HEK293 (cell line): ENCODE results near the gene GTF2A1.

ENCODE experiments used
- CTCF ChIA-PET: fragments of 350-600 bp; formaldehyde crosslinking; extraction: SDS; loops from one replicate; lab custom pipeline; 2021; ENCODE audit warnings: antibody characterized with exemption; lab: Yijun Ruan, JAX
- POLR2A ChIA-PET: fragments of 300-600 bp; formaldehyde crosslinking; extraction: SDS; loops from one replicate; lab custom pipeline; 2020; ENCODE audit warnings: antibody characterized with exemption, inconsistent platforms; lab: Yijun Ruan, JAX
- H3K27ac ChIP-seq: fragments of 200-500 bp; sonication (Bioruptor generic); 2 replicates; pipeline ENCODE4 v1.5.1; 2014; ENCODE audit warnings: low read depth, low read length, control low read depth, inconsistent platforms; ENCODE audit errors: extremely low read depth
- H3K36me3 ChIP-seq, 2 experiments: fragments of 200-500 bp in 1 of 2; sonication (Bioruptor generic) in 1 of 2; 1 replicate in 1 of 2; 2 replicates in 1 of 2; pipeline ENCODE4 v1.5.1; 2014 to 2017; ENCODE audit warnings: inconsistent platforms in 2 of 2, low read length in 2 of 2; ENCODE audit not compliant: control insufficient read depth in 2 of 2, insufficient read depth in 1 of 2
- H3K4me1 ChIP-seq: fragments of 200-500 bp; sonication (Bioruptor generic); 2 replicates; pipeline ENCODE4 v1.5.1; 2014; ENCODE audit warnings: mild to moderate bottlenecking, low read length, inconsistent platforms; ENCODE audit not compliant: control insufficient read depth, insufficient read depth
- H3K4me3 ChIP-seq: 2 replicates; pipeline ENCODE4 v1.5.1; 2011; ENCODE audit warnings: low read depth, mild to moderate bottlenecking, control low read depth, low read length, moderate library complexity
- H3K9me3 ChIP-seq: fragments of 200-500 bp; sonication (Bioruptor generic); 2 replicates; pipeline ENCODE4 v1.5.1; 2014; ENCODE audit warnings: low read depth, low read length, inconsistent platforms; ENCODE audit not compliant: control insufficient read depth, insufficient read depth
- GLIS1 ChIP-seq: fragments of 450-650 bp; formaldehyde crosslinking; IDR thresholded peaks from 2 replicates; pipeline ENCODE4 v1.5.1; 2016; ENCODE audit warnings: missing biosample characterization, missing genetic modification characterization
- GLIS2 ChIP-seq: fragments of 450-650 bp; formaldehyde crosslinking; IDR thresholded peaks from 2 replicates; pipeline ENCODE4 v1.5.1; 2016; ENCODE audit warnings: missing biosample characterization, missing genetic modification characterization
- HOXC10 ChIP-seq: sonication (generic); formaldehyde crosslinking; IDR thresholded peaks from 2 replicates; pipeline ENCODE4 v1.8.1; 2023; ENCODE audit warnings: mild to moderate bottlenecking, missing genetic modification reagents
- IKZF3 ChIP-seq: fragments of 450-650 bp; IDR thresholded peaks from 2 replicates; pipeline ENCODE4 v1.5.0; 2018; ENCODE audit warnings: missing biosample characterization, mild to moderate bottlenecking, missing genetic modification characterization, moderate library complexity
- MYNN ChIP-seq: fragments of 450-650 bp; formaldehyde crosslinking; IDR thresholded peaks from 2 replicates; pipeline ENCODE4 v1.5.1; 2016; ENCODE audit warnings: missing biosample characterization, missing genetic modification characterization, borderline replicate concordance
- SP3 ChIP-seq: fragments of 450-650 bp; formaldehyde crosslinking; IDR thresholded peaks from 2 replicates; pipeline ENCODE4 v1.5.1; 2016; ENCODE audit warnings: missing biosample characterization, missing genetic modification characterization
- ZBTB1 ChIP-seq: fragments of 450-650 bp; formaldehyde crosslinking; IDR thresholded peaks from 2 replicates; pipeline ENCODE4 v1.5.1; 2016; ENCODE audit warnings: missing biosample characterization, missing genetic modification characterization
- ZBTB8A ChIP-seq: fragments of 450-650 bp; formaldehyde crosslinking; IDR thresholded peaks from 2 replicates; pipeline ENCODE4 v1.5.1; 2016; ENCODE audit warnings: missing biosample characterization, missing genetic modification characterization
- ZFP69B ChIP-seq: fragments of 450-650 bp; formaldehyde crosslinking; IDR thresholded peaks from 2 replicates; pipeline ENCODE4 v1.5.1; 2016; ENCODE audit warnings: missing biosample characterization, missing genetic modification characterization
- ZNF114 ChIP-seq: fragments of 450-650 bp; formaldehyde crosslinking; IDR thresholded peaks from 2 replicates; pipeline ENCODE4 v1.5.0; 2017; ENCODE audit warnings: missing biosample characterization, missing genetic modification characterization
- ZNF292 ChIP-seq: fragments of 450-650 bp; formaldehyde crosslinking; IDR thresholded peaks from 2 replicates; pipeline ENCODE4 v1.5.1; 2016; ENCODE audit warnings: low read depth, missing biosample characterization, missing genetic modification characterization, borderline replicate concordance
- ZNF350 ChIP-seq: fragments of 450-650 bp; formaldehyde crosslinking; IDR thresholded peaks from 2 replicates; pipeline ENCODE4 v1.5.0; 2017; ENCODE audit warnings: missing biosample characterization, mild to moderate bottlenecking, missing genetic modification characterization
- ZNF37A ChIP-seq: fragments of 450-650 bp; IDR thresholded peaks from 2 replicates; pipeline ENCODE4 v1.5.1; 2018; ENCODE audit warnings: missing biosample characterization, missing genetic modification characterization
- ZNF501 ChIP-seq: fragments of 450-650 bp; formaldehyde crosslinking; IDR thresholded peaks from 2 replicates; pipeline ENCODE4 v1.5.1; 2016; ENCODE audit warnings: missing biosample characterization, missing genetic modification characterization
- ZNF510 ChIP-seq: fragments of 450-650 bp; formaldehyde crosslinking; IDR thresholded peaks from 2 replicates; pipeline ENCODE4 v1.5.1; 2018; ENCODE audit warnings: mild to moderate bottlenecking, missing genetic modification characterization, missing biosample characterization; ENCODE audit not compliant: insufficient replicate concordance
- ZNF585B ChIP-seq: fragments of 450-650 bp; formaldehyde crosslinking; IDR thresholded peaks from 2 replicates; pipeline ENCODE4 v1.5.1; 2016; ENCODE audit warnings: missing biosample characterization, missing genetic modification characterization
- ZNF596 ChIP-seq: fragments of 450-650 bp; IDR thresholded peaks from 2 replicates; pipeline ENCODE4 v1.5.0; 2018; ENCODE audit warnings: missing biosample characterization, mild to moderate bottlenecking, missing genetic modification characterization, moderate library complexity
- ZNF629 ChIP-seq: fragments of 450-650 bp; formaldehyde crosslinking; IDR thresholded peaks from 2 replicates; pipeline ENCODE4 v1.5.1; 2017; ENCODE audit warnings: missing biosample characterization, missing genetic modification characterization
- ZNF677 ChIP-seq: fragments of 450-650 bp; IDR thresholded peaks from 2 replicates; pipeline ENCODE4 v1.5.0; 2018; ENCODE audit warnings: missing biosample characterization, mild to moderate bottlenecking, missing genetic modification characterization, moderate library complexity
- ZSCAN16 ChIP-seq: fragments of 450-650 bp; formaldehyde crosslinking; IDR thresholded peaks from 2 replicates; pipeline ENCODE4 v1.5.1; 2016; ENCODE audit warnings: missing biosample characterization, missing genetic modification characterization
- ZXDB ChIP-seq: fragments of 450-650 bp; formaldehyde crosslinking; IDR thresholded peaks from 2 replicates; pipeline ENCODE4 v1.5.1; 2016; ENCODE audit warnings: missing biosample characterization, missing genetic modification characterization
- TF ChIP-seq, protein P1 (sequence below): fragments of 450-650 bp; formaldehyde crosslinking; IDR thresholded peaks from 2 replicates; pipeline ENCODE4 v1.5.1; 2016; ENCODE audit warnings: missing biosample characterization, missing genetic modification characterization
- TF ChIP-seq, protein P2 (sequence below): fragments of 450-650 bp; formaldehyde crosslinking; IDR thresholded peaks from 2 replicates; pipeline ENCODE4 v1.5.1; 2016; ENCODE audit warnings: missing biosample characterization, missing genetic modification characterization
- TF ChIP-seq, protein P3 (sequence below): fragments of 450-650 bp; formaldehyde crosslinking; IDR thresholded peaks from 2 replicates; pipeline ENCODE4 v1.5.1; 2016; ENCODE audit warnings: missing biosample characterization, missing genetic modification characterization
- TF ChIP-seq, protein P4 (sequence below): fragments of 450-650 bp; formaldehyde crosslinking; IDR thresholded peaks from 2 replicates; pipeline ENCODE4 v1.5.1; 2016; ENCODE audit warnings: missing biosample characterization, missing genetic modification characterization
- TF ChIP-seq, protein P5 (sequence below): fragments of 450-650 bp; IDR thresholded peaks from 2 replicates; pipeline ENCODE4 v1.5.1; 2018; ENCODE audit warnings: missing biosample characterization, missing genetic modification characterization

Gene GTF2A1

DNA sequence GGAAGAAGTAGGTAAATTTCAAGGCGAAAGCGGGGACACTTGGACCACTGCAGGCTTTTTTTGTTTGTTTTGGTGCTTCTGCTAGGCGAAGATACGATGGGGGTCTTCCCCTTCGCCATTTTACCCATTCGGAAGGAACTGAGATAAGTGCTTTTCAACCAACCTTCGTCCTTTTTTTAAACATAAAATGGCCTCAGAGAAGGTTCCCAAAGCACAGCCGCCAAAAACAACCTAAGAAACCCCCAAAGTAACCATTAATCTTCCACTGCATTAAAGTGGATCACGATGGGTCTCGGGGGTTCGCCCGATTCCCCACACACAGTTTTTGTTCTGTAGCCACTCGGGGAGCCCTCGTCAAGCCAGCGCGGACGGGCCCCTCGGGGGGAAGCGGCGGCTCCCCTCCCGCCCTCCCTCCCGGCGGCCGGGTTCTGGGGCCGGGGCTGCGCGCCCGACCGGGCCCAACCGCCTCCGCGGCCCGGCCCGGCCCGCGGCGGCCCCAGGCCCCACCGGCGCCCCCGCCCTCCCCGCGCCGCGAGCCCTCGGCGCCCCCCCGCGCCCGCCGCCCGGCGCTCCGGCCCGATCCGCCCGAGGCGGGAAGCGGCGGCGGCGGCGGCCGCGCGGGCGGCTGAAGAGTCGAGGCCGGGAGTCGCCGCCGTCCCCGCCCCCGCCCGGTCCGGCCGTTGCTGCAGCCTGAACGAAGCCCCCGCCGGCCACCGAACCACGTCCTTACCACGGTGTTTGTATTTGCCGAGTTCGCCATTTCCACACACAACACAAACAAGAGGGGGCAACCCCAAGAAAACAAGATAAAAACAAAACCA is 790 bp downstream of the GTF2A1 start:
- POLR2A ChIA-PET, result interaction anchor here (0.6 to 1.8 kb wide), 21 partner anchors 10 to 314 kb away, joined by 3 to 18 read pairs (median 5); partner anchors contain the start of gene SEL1L
- peaks cover 5% of the 10 kb centered on the region for H3K4me1 ChIP-seq
- H3K27ac ChIP-seq, result peak overlapping the region; percentile 97

DNA sequence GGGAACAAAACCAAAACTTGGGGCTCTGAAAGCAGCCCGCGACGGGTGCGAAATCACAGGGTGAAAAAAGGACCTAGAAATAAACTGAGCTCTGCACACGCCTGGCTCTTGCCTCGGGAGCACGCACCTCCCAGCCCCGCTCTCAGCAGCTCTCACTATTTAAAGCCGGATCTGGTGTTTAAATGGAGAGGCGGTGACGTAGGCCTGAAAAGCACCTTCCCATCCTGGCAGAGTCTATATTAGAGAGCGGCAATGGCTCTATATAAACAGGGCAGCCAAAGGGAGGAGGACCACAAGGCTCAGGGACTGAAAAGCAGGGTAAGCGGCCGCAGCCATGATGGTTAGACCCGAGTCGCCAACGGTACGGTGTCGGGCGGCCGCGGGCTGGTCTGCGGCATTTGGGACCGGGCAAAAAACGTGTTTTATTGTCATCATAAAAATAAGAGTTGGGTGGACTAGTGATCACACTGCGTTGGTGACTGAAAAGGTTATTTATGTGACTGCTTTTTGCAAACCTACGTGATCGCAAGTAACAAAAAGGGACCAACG is 1.5 kb downstream of the GTF2A1 start:
- CTCF ChIA-PET, result interaction anchor here (0.7 to 1.0 kb wide), 3 partner anchors 48 to 58 kb away, joined by 3 to 5 read pairs (median 3); no protein-coding TSS in a partner anchor
- peak overlapping the region; percentile 97 for H3K27ac ChIP-seq
- peaks cover 20 to 23% of the 10 kb centered on the region in 2 experiments for H3K36me3 ChIP-seq
- H3K9me3 ChIP-seq, result no peaks in the 10 kb centered on the region
- peak overlapping the region; percentile 69 for H3K4me3 ChIP-seq
- peaks cover 5% of the 10 kb centered on the region for H3K4me1 ChIP-seq
- POLR2A ChIA-PET, result interaction anchor here (0.6 to 1.3 kb wide), 14 partner anchors 15 to 268 kb away, joined by 3 to 13 read pairs (median 3); no protein-coding TSS in a partner anchor
- TF ChIP-seq ZNF629 (tag by site-specific recombination) (peak; percentile 88), IKZF3 (tag by site-specific recombination) (0 out of 2 replicates have a peak, but pooled peaks have one; percentile 40), ZFP69B (tag by site-specific recombination) (no peak), ZNF292 (tag by site-specific recombination) (no peak), ZNF114 (tag by site-specific recombination) (no peak), ZNF596 (no peak), HOXC10 (CRISPR knock-in tag) (no peak), ZSCAN16 (no peak), SP3 (tag by site-specific recombination) (no peak), GLIS2 (no peak), ZNF510 (tag by site-specific recombination) (no peak), ZNF350 (tag by site-specific recombination) (no peak), ZXDB (no peak), ZNF37A (tag by site-specific recombination) (no peak), GLIS1 (tag by site-specific recombination) (0 out of 2 replicates have a peak, but pooled peaks have one; percentile 12)
- TF ChIP-seq, protein P1, sequence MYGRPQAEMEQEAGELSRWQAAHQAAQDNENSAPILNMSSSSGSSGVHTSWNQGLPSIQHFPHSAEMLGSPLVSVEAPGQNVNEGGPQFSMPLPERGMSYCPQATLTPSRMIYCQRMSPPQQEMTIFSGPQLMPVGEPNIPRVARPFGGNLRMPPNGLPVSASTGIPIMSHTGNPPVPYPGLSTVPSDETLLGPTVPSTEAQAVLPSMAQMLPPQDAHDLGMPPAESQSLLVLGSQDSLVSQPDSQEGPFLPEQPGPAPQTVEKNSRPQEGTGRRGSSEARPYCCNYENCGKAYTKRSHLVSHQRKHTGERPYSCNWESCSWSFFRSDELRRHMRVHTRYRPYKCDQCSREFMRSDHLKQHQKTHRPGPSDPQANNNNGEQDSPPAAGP (tag by site-specific recombination), result no peak
- TF ChIP-seq, protein P2, sequence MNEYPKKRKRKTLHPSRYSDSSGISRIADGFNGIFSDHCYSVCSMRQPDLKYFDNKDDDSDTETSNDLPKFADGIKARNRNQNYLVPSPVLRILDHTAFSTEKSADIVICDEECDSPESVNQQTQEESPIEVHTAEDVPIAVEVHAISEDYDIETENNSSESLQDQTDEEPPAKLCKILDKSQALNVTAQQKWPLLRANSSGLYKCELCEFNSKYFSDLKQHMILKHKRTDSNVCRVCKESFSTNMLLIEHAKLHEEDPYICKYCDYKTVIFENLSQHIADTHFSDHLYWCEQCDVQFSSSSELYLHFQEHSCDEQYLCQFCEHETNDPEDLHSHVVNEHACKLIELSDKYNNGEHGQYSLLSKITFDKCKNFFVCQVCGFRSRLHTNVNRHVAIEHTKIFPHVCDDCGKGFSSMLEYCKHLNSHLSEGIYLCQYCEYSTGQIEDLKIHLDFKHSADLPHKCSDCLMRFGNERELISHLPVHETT (tag by site-specific recombination), result no peak
- TF ChIP-seq, protein P3, sequence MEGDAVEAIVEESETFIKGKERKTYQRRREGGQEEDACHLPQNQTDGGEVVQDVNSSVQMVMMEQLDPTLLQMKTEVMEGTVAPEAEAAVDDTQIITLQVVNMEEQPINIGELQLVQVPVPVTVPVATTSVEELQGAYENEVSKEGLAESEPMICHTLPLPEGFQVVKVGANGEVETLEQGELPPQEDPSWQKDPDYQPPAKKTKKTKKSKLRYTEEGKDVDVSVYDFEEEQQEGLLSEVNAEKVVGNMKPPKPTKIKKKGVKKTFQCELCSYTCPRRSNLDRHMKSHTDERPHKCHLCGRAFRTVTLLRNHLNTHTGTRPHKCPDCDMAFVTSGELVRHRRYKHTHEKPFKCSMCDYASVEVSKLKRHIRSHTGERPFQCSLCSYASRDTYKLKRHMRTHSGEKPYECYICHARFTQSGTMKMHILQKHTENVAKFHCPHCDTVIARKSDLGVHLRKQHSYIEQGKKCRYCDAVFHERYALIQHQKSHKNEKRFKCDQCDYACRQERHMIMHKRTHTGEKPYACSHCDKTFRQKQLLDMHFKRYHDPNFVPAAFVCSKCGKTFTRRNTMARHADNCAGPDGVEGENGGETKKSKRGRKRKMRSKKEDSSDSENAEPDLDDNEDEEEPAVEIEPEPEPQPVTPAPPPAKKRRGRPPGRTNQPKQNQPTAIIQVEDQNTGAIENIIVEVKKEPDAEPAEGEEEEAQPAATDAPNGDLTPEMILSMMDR (tag by site-specific recombination), result no peak
- TF ChIP-seq, protein P4, sequence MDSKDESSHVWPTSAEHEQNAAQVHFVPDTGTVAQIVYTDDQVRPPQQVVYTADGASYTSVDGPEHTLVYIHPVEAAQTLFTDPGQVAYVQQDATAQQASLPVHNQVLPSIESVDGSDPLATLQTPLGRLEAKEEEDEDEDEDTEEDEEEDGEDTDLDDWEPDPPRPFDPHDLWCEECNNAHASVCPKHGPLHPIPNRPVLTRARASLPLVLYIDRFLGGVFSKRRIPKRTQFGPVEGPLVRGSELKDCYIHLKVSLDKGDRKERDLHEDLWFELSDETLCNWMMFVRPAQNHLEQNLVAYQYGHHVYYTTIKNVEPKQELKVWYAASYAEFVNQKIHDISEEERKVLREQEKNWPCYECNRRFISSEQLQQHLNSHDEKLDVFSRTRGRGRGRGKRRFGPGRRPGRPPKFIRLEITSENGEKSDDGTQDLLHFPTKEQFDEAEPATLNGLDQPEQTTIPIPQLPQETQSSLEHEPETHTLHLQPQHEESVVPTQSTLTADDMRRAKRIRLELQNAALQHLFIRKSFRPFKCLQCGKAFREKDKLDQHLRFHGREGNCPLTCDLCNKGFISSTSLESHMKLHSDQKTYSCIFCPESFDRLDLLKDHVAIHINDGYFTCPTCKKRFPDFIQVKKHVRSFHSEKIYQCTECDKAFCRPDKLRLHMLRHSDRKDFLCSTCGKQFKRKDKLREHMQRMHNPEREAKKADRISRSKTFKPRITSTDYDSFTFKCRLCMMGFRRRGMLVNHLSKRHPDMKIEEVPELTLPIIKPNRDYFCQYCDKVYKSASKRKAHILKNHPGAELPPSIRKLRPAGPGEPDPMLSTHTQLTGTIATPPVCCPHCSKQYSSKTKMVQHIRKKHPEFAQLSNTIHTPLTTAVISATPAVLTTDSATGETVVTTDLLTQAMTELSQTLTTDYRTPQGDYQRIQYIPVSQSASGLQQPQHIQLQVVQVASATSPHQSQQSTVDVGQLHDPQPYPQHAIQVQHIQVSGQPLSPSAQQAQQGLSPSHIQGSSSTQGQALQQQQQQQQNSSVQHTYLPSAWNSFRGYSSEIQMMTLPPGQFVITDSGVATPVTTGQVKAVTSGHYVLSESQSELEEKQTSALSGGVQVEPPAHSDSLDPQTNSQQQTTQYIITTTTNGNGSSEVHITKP, result peak; percentile 71

More for the DNA sequence above, 790 bp downstream of the GTF2A1 start:
- TF ChIP-seq MYNN (tag by site-specific recombination), result no peak
- no peak for TF ChIP-seq GLIS1 (tag by site-specific recombination)
- TF ChIP-seq ZNF501, result no peak
- TF ChIP-seq ZNF677 (tag by site-specific recombination), result no peak
- TF ChIP-seq, protein P5, sequence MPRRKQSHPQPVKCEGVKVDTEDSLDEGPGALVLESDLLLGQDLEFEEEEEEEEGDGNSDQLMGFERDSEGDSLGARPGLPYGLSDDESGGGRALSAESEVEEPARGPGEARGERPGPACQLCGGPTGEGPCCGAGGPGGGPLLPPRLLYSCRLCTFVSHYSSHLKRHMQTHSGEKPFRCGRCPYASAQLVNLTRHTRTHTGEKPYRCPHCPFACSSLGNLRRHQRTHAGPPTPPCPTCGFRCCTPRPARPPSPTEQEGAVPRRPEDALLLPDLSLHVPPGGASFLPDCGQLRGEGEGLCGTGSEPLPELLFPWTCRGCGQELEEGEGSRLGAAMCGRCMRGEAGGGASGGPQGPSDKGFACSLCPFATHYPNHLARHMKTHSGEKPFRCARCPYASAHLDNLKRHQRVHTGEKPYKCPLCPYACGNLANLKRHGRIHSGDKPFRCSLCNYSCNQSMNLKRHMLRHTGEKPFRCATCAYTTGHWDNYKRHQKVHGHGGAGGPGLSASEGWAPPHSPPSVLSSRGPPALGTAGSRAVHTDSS (tag by site-specific recombination), result peak; percentile 14; the same call in 1 of the 2 replicates
- no peak for TF ChIP-seq ZNF350 (tag by site-specific recombination)
- no peak for TF ChIP-seq ZBTB1 (tag by site-specific recombination)
- no peak for TF ChIP-seq ZBTB8A (tag by site-specific recombination)
- TF ChIP-seq ZNF585B (tag by site-specific recombination), result no peak
- CTCF ChIA-PET, result interaction anchor here (1.0 kb wide), 1 partner anchor 49 kb away, joined by 3 read pairs; no protein-coding TSS in a partner anchor
- H3K4me3 ChIP-seq, result peak overlapping the region; percentile 69
- H3K36me3 ChIP-seq, result peaks cover 13 to 19% of the 10 kb centered on the region in 2 experiments
- no peaks in the 10 kb centered on the region for H3K9me3 ChIP-seq
